NCI-H2081 treated with DMSO at 0.1 percent for 48 hours (cell line): ENCODE data around the gene BRSK1.
"Not testable (repeated sequence)": the region's sequence is repeated elsewhere in the genome, so short reads cannot be mapped to it uniquely, and the experiment has no call there.

Experiments
- DNase-seq: peaks from one replicate; lab custom pipeline; 2025; lab: John Stamatoyannopoulos, UW

The BRSK1 gene

GRCh38 chr19:55329791-55330190, 46.0 kb downstream of the BRSK1 start:
- DNase-seq = not testable (repeated sequence)

DNA sequence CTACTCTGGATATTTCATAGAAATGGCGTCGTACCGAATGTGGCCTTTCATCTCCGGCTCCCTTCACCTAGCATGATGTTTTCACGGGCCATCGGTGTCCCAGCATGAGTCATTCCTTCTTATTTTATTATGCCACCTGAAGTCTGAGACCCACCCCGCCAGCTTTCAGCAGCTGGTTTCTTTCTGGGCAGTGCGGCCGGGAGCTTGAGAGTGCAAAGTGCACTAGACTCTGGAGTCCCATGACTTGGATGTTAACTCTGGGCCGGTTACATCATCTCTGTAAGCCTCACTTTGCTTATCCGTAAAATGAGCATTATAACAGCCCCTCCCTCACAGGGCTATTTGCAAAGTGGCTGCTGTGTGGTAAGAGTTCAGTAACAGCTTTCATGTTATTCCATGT, 50.1 kb downstream of the BRSK1 start:
- DNase-seq = no peak

DNA sequence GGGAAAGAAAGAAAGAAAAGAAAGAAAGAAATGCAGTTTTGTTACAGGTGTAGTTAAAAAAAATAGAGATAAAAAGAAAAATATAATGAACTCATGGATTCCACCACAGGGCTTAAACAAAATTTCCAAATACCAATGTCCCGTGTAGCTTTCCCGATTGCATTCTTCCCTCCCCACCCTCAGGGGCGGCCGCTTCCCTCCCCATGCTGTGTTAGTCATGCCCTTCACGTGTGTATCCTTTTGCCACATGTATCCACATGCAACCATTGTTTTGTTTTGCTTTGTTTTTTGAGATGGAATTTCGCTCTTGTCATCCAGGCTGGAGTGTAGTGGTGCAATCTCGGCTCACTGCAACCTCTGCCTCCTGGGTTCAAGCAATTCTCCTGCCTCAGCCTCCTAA, 52.3 kb downstream of the BRSK1 start:
- no peak for DNase-seq

- peak; percentile 99 for DNase-seq
Measured at GRCh38 chr19:55339105-55339888, 55.5 kb downstream of the BRSK1 start, which contains the start of gene KMT5C. KMT5C (plus strand) TSS chr19:55339876; CDS start chr19:55341937, 2,061 bp downstream.

DNA sequence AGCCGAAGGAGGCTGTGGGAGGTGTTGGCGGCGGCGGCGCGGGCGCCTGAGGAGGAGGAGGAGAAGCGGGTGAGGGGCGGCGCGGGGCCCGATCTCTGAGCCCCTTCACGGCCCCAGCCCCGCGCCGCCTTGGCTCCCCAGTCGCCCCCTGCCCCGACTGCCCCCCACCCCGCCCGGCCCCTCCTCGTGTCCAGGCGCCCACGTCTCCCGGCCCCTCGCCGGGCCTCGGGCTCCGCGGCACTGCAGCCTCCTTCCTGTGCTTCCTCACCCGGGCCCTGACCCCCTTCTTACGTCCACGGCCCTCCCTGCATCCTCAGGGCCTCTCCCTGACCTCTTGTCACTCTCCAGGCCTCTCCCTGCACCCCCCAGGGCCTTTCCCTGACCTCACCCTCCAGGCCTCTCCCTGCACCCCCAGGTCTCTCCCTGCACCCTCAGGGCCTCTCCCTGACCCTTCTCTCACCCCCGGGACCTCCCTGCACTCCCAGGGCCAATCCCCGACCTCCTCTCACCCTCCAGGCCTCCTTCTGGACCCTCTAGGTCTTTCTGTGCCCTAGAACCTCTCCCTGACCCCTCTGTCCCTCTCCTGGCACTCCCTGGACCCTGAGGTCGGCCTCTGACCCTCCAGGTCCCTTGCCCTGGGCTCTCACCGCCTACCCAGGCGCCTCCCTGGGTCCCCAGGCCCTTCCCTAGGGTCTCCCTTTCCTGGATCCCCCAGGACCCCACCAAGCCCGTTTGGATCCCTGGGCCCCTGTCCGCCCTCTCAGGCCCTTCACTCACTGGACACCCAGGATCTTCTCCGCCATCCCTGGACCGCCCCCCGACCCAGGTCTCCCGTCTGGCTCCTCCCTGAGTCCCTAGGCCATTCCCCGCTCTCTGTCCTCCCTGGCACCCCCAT, 56.3 kb downstream of the BRSK1 start:
- no peak for DNase-seq

DNA sequence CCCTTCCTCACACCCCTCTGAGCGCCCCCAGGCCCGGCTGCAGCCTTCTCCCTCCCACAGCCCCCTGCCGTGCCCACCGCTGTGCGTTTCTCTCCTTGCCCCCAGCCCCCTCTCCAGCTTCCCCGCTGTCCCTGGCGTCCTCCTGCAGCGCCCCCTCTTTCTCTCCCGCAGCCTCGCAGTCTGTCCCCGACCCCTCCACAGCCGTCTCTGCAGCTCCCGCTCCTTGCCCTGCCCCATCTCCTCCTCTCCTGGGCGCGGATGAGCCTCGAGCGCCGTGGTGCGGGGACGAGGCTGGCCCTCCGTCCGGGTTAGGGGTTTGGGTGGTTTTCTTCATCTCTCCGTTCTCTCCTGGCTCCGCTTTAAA, 57.0 kb downstream of the BRSK1 start:
- no peak for DNase-seq

GRCh38 chr19:55341171-55341588, 57.4 kb downstream of the BRSK1 start:
- DNase-seq = peak; percentile 19

DNA sequence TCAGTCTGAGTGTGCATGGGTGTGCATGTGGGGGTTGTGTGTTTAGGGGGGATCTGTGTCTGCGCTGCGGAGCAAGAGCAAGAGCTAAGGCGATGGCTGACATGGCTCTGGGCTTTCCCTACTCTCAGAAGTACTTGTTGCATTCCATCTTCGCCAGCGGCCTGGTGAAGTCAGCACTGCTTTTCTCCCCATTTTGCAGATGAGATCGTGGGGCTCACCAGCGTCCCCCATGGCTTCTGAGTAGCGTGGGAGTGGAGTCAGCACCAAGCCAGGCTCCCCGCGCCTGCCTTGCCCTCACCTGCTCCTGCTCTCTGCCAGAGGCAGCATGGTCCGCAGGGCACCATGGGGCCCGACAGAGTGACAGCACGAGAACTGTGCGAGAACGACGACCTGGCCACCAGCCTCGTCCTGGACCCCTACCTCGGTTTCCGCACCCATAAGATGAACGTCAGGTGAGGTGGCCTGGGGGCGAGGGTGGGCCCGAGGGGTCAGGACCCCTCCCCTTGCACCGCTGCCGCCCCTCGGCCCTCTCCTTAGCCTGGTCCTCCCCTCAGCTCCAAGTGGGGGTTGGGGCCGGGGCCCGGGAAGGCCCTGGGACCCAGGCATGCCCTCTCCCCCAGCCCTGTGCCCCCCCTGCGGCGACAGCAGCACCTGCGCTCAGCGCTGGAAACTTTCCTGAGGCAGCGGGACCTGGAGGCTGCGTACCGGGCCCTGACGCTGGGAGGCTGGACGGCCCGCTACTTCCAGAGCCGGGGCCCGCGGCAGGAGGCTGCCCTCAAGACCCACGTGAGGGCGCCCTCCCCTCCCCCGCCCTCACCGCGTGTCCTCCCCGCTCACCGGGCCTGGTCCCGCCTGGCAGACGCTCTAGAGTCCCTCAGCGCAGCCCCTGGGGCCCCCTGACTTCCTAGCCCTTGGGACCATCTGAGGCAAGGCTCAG, 58.1 kb downstream of the BRSK1 start:
- DNase-seq = no peak

GRCh38 chr19:55344444-55344843, 60.6 kb downstream of the BRSK1 start:
- DNase-seq = no peak

- DNase-seq = no peak
Measured at GRCh38 chr19:55345101-55345817, 61.5 kb downstream of the BRSK1 start.

- no peak for DNase-seq
Measured at GRCh38 chr19:55345818-55346724, 62.3 kb downstream of the BRSK1 start.

- no peak for DNase-seq
Measured at GRCh38 chr19:55346725-55347441, 63.1 kb downstream of the BRSK1 start.

GRCh38 chr19:55347442-55348009, 63.7 kb downstream of the BRSK1 start:
- DNase-seq = no peak

DNA sequence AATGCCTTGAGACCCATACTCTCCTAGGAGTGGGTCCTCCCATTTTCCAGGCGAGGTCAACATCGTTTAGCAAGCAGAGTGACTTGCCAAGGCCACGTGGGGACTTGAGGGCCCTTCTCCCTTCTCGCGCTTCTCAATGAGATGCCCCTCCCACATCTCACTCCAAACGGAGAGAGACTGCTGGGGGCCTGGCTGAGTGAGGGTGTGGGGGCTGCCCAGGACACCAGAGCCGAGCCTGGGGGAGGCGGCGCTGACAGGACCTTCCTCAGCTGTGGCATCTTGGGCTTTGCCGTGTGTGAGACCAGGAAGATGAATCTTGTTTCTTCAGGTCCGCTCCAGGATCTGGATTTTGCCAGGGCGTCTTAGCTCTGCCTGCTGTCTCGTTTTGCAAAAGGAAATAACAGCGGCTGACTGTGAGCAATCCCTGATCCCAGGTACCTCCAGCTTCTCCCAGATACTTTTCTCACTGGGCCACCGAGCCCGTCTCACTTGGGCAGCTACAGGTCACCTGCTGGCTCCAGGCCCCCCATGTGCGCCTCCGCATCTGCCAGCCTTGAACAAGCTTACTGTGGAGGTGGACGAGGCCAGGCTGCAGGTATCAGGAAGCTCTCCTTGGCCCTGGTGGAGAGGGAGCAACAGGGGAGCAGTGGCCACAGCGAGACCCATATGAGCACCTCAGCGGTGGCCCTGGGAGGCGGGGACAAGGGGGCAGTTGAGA, 64.7 kb downstream of the BRSK1 start:
- DNase-seq = no peak

- no peak for DNase-seq
Measured at GRCh38 chr19:55350620-55351315, 67.0 kb downstream of the BRSK1 start.

DNA sequence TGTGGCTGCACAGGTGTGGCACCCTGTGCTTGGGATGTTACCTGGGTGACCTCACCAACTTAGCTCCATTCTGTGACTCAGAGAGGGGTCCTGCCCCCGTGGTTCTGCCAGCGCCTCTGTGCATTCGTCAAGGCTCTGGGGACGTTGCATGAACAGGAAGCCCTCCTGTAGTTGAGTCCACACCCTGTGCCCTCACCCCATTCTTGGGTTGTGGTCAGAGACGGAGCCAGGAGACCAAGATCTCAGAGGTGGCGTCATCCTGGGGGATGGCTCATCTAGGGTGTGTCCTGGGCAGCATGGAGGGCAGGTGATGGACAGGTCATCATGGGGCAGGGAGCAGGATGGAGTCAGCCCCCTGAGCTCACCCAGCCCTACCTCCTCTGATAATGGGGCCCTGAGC, 68.2 kb downstream of the BRSK1 start:
- no peak for DNase-seq

DNA sequence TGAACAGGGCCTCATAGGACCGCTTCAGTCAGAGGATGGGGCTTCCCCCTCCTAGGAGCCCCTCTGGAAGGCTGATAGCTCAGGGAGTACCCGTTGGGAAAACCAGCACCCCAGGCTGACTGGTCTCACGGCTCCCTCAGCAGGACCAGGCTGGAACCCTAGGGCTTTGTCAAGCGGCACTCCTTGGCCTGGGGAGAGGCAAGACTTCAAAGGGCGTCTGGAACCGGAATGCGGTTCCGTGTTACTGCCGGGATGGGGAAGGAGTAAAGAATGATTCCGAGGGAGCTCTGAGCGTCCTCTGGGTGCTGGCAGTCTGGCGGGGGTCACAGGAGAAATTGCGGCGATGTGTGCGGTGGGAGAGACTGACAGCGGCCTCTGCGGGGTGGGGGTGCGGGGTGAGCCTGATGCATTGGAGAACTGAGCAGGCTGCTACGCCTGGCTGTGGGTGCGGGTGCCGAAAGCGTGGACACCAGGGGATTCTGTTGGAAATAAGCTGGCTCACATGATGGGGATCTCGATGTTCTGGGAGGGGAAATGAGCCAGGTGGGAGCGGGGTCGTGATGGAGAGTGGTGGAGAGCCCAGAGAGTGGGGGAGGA, 68.8 kb downstream of the BRSK1 start:
- no peak for DNase-seq
